Measurements from ENCODE around the gene PCDH9. TPM values are rescaled to one million over a fixed set of nuclear protein-coding genes. Genes with fewer than 3 reads are reported as not detected.

Gene PCDH9
- total and polyA plus RNA-seq, 7 experiments from 2014 or later = 0.08 to 1.3 (median 0.21) TPM

DNA sequence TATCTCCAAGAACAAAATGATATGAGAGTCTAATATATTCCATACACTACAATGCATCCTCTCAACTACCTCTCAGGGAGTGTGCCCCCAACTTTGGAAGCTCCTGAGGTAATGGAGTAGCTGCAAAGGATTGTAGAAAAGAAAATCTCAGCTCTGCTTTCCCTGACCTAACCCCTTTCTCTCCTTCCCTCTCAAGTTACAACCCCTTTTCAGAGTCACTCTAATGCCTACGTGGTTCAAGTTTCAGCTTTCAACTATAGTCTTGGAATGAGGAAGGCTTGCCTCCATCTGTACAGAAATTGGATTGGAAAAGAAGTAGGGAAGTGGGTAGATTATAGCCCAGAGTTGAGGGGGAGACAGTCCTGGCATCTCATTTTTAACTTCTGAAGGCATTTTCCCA lies 256.0 kb downstream of the PCDH9 start:
- H3K4me1 ChIP-seq (ENCODE audit: control insufficient read depth in 2 of 2, insufficient read depth in 2 of 2, low read length in 2 of 2) = no peaks in the 10 kb centered on the region
- DNase-seq = no peak
- H3K27ac ChIP-seq (ENCODE audit: low read depth, low read length) = no peak overlapping the region
- Mint-ChIP-seq H3K27ac (no peak overlapping the region), H3K4me1 (no peaks in the 10 kb centered on the region), H3K27me3 (no peaks in the 10 kb centered on the region), H3K9me3 (no peaks in the 10 kb centered on the region), H3K4me3 (no peak overlapping the region), H3K36me3 (no peaks in the 10 kb centered on the region)
- no peak overlapping the region for H3K4me3 ChIP-seq (ENCODE audit: low read length)
- ChIA-PET CTCF (no interaction called here), POLR2A (no interaction called here)
- no peak for ATAC-seq
- H3K27me3 ChIP-seq (ENCODE audit: control insufficient read depth in 2 of 2, insufficient read depth in 2 of 2, low read length in 2 of 2) = no peaks in the 10 kb centered on the region
- H3K36me3 ChIP-seq (ENCODE audit: control insufficient read depth in 2 of 3, insufficient read depth in 3 of 3, low read length in 3 of 3) = no peaks in the 10 kb centered on the region
- intact Hi-C loops (cut with micrococcal nuclease) = no loop called here
- no peaks in the 10 kb centered on the region for H3K9me3 ChIP-seq (ENCODE audit: control insufficient read depth in 2 of 3, low read length in 3 of 3)

- intact Hi-C loops (cut with micrococcal nuclease) = no loop called here
- no peak for ATAC-seq
- Mint-ChIP-seq H3K9me3 (no peaks in the 10 kb centered on the region), H3K27me3 (no peaks in the 10 kb centered on the region), H3K36me3 (no peaks in the 10 kb centered on the region), H3K4me3 (no peak overlapping the region), H3K27ac (no peak overlapping the region), H3K4me1 (no peaks in the 10 kb centered on the region)
- no peaks in the 10 kb centered on the region for H3K36me3 ChIP-seq (ENCODE audit: control insufficient read depth in 2 of 3, insufficient read depth in 3 of 3, low read length in 3 of 3)
- no peaks in the 10 kb centered on the region for H3K27me3 ChIP-seq (ENCODE audit: control insufficient read depth in 2 of 2, insufficient read depth in 2 of 2, low read length in 2 of 2)
- H3K4me3 ChIP-seq (ENCODE audit: low read length) = no peak overlapping the region
- DNase-seq = no peak
- no peaks in the 10 kb centered on the region for H3K9me3 ChIP-seq (ENCODE audit: control insufficient read depth in 2 of 3, low read length in 3 of 3)
- H3K4me1 ChIP-seq (ENCODE audit: control insufficient read depth in 2 of 2, insufficient read depth in 2 of 2, low read length in 2 of 2) = no peaks in the 10 kb centered on the region
- CTCF ChIA-PET = no interaction called here
- H3K27ac ChIP-seq (ENCODE audit: low read depth, low read length) = no peak overlapping the region
- POLR2A ChIA-PET = no interaction called here
Observed at GRCh38 chr13:66972659-66973058, 257.5 kb downstream of the PCDH9 start.

GRCh38 chr13:66971004-66971403 lies 259.1 kb downstream of the PCDH9 start:
- DNase-seq = no peak
- intact Hi-C loops (cut with micrococcal nuclease) = no loop called here
- POLR2A ChIA-PET = no interaction called here
- Mint-ChIP-seq H3K9me3 (no peaks in the 10 kb centered on the region), H3K4me3 (no peak overlapping the region), H3K27me3 (no peaks in the 10 kb centered on the region), H3K4me1 (no peaks in the 10 kb centered on the region), H3K27ac (no peak overlapping the region), H3K36me3 (no peaks in the 10 kb centered on the region)
- ATAC-seq = no peak
- CTCF ChIA-PET = no interaction called here
- Histone ChIP-seq H3K27me3 (ENCODE audit: control insufficient read depth in 2 of 2, insufficient read depth in 2 of 2, low read length in 2 of 2) (no peaks in the 10 kb centered on the region), H3K4me1 (ENCODE audit: control insufficient read depth in 2 of 2, insufficient read depth in 2 of 2, low read length in 2 of 2) (no peaks in the 10 kb centered on the region), H3K4me3 (ENCODE audit: low read length) (no peak overlapping the region), H3K9me3 (ENCODE audit: control insufficient read depth in 2 of 3, low read length in 3 of 3) (no peaks in the 10 kb centered on the region), H3K27ac (ENCODE audit: low read depth, low read length) (no peak overlapping the region), H3K36me3 (ENCODE audit: control insufficient read depth in 2 of 3, insufficient read depth in 3 of 3, low read length in 3 of 3) (no peaks in the 10 kb centered on the region)

GRCh38 chr13:66969291-66969690 lies 260.8 kb downstream of the PCDH9 start:
- no peak for DNase-seq
- Histone ChIP-seq H3K9me3 (ENCODE audit: control insufficient read depth in 2 of 3, low read length in 3 of 3) (no peaks in the 10 kb centered on the region), H3K4me3 (ENCODE audit: low read length) (no peak overlapping the region), H3K4me1 (ENCODE audit: control insufficient read depth in 2 of 2, insufficient read depth in 2 of 2, low read length in 2 of 2) (no peaks in the 10 kb centered on the region), H3K36me3 (ENCODE audit: control insufficient read depth in 2 of 3, insufficient read depth in 3 of 3, low read length in 3 of 3) (no peaks in the 10 kb centered on the region), H3K27me3 (ENCODE audit: control insufficient read depth in 2 of 2, insufficient read depth in 2 of 2, low read length in 2 of 2) (no peaks in the 10 kb centered on the region), H3K27ac (ENCODE audit: low read depth, low read length) (no peak overlapping the region)
- ChIA-PET POLR2A (no interaction called here), CTCF (no interaction called here)
- Mint-ChIP-seq H3K9me3 (peaks cover 0 to 2% (median 0%) of the 10 kb centered on the region in 11 donors), H3K4me3 (no peak overlapping the region), H3K27ac (no peak overlapping the region), H3K27me3 (no peaks in the 10 kb centered on the region), H3K36me3 (no peaks in the 10 kb centered on the region), H3K4me1 (no peaks in the 10 kb centered on the region)
- ATAC-seq = no peak
- intact Hi-C loops (cut with micrococcal nuclease) = no loop called here

GRCh38 chr13:66967811-66968597 lies 262.1 kb downstream of the PCDH9 start:
- Mint-ChIP-seq H3K27me3 (no peaks in the 10 kb centered on the region), H3K36me3 (no peaks in the 10 kb centered on the region), H3K27ac (no peak overlapping the region), H3K9me3 (peaks cover 0 to 2% (median 0%) of the 10 kb centered on the region in 11 donors), H3K4me1 (no peaks in the 10 kb centered on the region), H3K4me3 (no peak overlapping the region)
- ChIA-PET POLR2A (no interaction called here), CTCF (no interaction called here)
- H3K27ac ChIP-seq (ENCODE audit: low read depth, low read length) = no peak overlapping the region
- DNase-seq = no peak
- intact Hi-C loops (cut with micrococcal nuclease) = no loop called here
- H3K36me3 ChIP-seq (ENCODE audit: control insufficient read depth in 2 of 3, insufficient read depth in 3 of 3, low read length in 3 of 3) = no peaks in the 10 kb centered on the region
- no peak overlapping the region for H3K4me3 ChIP-seq (ENCODE audit: low read length)
- no peaks in the 10 kb centered on the region for H3K27me3 ChIP-seq (ENCODE audit: control insufficient read depth in 2 of 2, insufficient read depth in 2 of 2, low read length in 2 of 2)
- H3K4me1 ChIP-seq (ENCODE audit: control insufficient read depth in 2 of 2, insufficient read depth in 2 of 2, low read length in 2 of 2) = no peaks in the 10 kb centered on the region
- no peak for ATAC-seq
- H3K9me3 ChIP-seq (ENCODE audit: control insufficient read depth in 2 of 3, low read length in 3 of 3) = no peaks in the 10 kb centered on the region

DNA sequence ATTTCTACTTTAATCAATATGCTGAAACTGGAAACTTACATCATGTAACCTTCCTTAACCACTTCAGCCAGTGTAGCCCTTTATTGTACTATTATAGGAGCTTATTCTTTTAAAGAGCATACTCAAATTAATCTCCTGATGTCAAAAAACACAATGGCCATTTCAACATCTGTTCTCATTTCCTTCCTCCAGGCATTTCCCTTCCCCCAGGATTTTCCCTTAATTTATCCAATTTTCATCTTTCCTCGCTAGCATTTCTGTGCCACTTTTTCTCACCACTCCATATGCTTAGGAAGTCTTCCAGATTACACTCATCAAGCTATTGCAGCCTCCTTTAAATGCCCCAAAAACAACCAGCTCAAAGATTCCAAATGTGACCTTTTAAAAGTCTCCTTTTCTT lies 265.0 kb downstream of the PCDH9 start:
- Mint-ChIP-seq H3K27me3 (no peaks in the 10 kb centered on the region), H3K27ac (no peak overlapping the region), H3K9me3 (peaks cover 0 to 3% (median 0%) of the 10 kb centered on the region in 11 donors), H3K4me3 (no peak overlapping the region), H3K4me1 (no peaks in the 10 kb centered on the region), H3K36me3 (no peaks in the 10 kb centered on the region)
- intact Hi-C loops (cut with micrococcal nuclease) = no loop called here
- no peaks in the 10 kb centered on the region for H3K27me3 ChIP-seq (ENCODE audit: control insufficient read depth in 2 of 2, insufficient read depth in 2 of 2, low read length in 2 of 2)
- H3K36me3 ChIP-seq (ENCODE audit: control insufficient read depth in 2 of 3, insufficient read depth in 3 of 3, low read length in 3 of 3) = no peaks in the 10 kb centered on the region
- no peaks in the 10 kb centered on the region for H3K4me1 ChIP-seq (ENCODE audit: control insufficient read depth in 2 of 2, insufficient read depth in 2 of 2, low read length in 2 of 2)
- ATAC-seq (no peak), DNase-seq (no peak)
- ChIA-PET POLR2A (no interaction called here), CTCF (no interaction called here)
- no peak overlapping the region for H3K27ac ChIP-seq (ENCODE audit: low read depth, low read length)
- no peaks in the 10 kb centered on the region for H3K9me3 ChIP-seq (ENCODE audit: control insufficient read depth in 2 of 3, low read length in 3 of 3)
- no peak overlapping the region for H3K4me3 ChIP-seq (ENCODE audit: low read length)

GRCh38 chr13:66962953-66963352 lies 267.2 kb downstream of the PCDH9 start:
- ChIA-PET POLR2A (no interaction called here), CTCF (no interaction called here)
- no peaks in the 10 kb centered on the region for H3K27me3 ChIP-seq (ENCODE audit: control insufficient read depth in 2 of 2, insufficient read depth in 2 of 2, low read length in 2 of 2)
- no peak overlapping the region for H3K27ac Mint-ChIP-seq
- intact Hi-C loops (cut with micrococcal nuclease) = no loop called here
- H3K4me3 ChIP-seq (ENCODE audit: low read length) = no peak overlapping the region
- no peak overlapping the region for H3K4me3 Mint-ChIP-seq
- H3K9me3 ChIP-seq (ENCODE audit: control insufficient read depth in 2 of 3, low read length in 3 of 3) = no peaks in the 10 kb centered on the region
- ATAC-seq (no peak), DNase-seq (no peak)
- no peak overlapping the region for H3K27ac ChIP-seq (ENCODE audit: low read depth, low read length)
- H3K4me1 ChIP-seq (ENCODE audit: control insufficient read depth in 2 of 2, insufficient read depth in 2 of 2, low read length in 2 of 2) = no peaks in the 10 kb centered on the region
- peaks cover 0 to 3% (median 0%) of the 10 kb centered on the region in 11 donors for H3K9me3 Mint-ChIP-seq
- H3K4me1 Mint-ChIP-seq = no peaks in the 10 kb centered on the region
- H3K27me3 Mint-ChIP-seq = no peaks in the 10 kb centered on the region
- H3K36me3 Mint-ChIP-seq = no peaks in the 10 kb centered on the region
- H3K36me3 ChIP-seq (ENCODE audit: control insufficient read depth in 2 of 3, insufficient read depth in 3 of 3, low read length in 3 of 3) = no peaks in the 10 kb centered on the region
